ENCODE results near the gene SEPTIN12. TPM values are rescaled to one million over a fixed set of nuclear protein-coding genes. Genes with fewer than 3 reads are reported as not detected.
A peak's percentile ranks its signal among the peaks of the same experiment; 100 is the strongest.

The SEPTIN12 gene
- total RNA-seq, 2 experiments from 2014 or later = not detected

DNA sequence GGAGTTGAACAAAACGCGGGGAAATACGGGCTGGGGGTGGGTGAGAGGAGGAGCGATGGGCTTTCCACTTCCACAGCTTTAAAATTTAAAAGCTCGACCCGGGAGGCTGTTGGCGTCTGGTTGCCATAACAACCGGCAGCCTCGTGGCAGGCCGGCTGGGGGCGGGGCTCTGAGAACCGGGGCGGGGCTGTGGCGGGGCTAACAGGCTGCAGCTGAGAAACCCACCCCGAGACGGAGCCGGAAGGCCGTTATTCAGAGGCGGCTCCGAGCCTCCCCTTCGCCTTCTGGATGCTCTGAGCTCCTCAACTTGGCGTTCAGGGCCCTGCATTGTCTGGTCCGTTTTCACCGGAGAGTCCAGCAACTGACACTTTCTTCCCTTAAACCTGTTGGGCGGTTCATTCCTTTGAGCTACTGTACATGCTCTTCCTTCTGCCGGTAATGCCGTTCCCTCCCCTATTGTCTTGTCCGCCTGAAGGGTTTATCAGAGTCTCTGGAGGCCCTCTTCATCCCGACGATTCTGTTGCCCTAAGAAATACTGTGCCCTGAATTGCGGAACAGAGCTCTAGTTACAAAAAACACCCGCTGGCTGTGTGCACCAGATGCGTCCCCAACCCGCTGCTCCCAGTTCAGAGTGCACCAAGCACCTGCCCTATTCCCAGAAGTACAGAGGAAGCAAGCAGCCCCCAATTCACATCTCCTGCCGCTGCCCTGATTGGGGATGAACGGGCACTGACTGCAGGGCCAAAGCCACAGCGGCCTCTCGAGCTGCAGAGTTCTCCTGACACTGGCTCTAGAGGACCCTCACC lies 53.2 kb downstream of the SEPTIN12 start:
- no peaks in the 10 kb centered on the region for H3K9me3 Mint-ChIP-seq (ENCODE audit: low read depth)
- CTCF ChIA-PET = interaction anchor here (0.6 to 1.8 kb wide), 11 partner anchors 9 to 1908 kb away, joined by 3 to 7 read pairs (median 3); partner anchors contain the start of gene ROGDI

DNA sequence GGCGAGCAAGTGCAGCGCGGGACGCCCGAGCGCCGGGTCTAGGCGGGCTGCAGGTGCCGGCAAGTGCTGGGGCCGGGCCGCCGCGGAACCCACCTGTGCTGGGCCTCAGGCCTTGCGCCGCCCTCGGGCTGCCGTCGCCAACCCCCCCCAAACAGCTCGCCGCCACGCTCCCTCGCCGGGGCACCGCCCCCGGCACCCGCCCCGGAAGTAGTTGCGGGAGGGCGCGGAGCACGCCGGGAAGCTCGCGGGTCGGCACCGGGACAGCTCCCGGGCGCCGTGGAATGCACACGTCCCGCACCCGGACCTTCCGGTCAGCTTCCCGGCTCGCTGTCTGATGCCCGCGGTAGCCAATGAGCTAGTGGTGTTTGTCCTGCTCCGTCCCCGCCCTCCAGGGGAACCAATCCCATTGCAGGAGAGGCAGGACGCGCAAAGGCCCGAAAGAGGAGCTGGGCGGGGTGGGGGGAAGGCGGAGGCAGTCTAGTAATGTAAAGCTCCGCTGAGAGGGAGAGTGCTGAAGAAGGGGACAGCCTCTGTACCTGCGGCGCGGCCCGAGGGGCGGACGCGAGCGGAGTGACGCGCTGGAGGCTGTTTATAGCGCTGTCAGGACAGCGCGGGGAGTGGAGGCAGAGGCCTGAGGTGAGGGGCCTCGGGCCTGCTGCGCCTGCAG lies 53.9 kb downstream of the SEPTIN12 start, which contains the start of the genes ANKS3 and DNAAF8:
Gene ANKS3 (minus strand): TSS at position 209 of the 667 bp plus-strand sequence. CDS start 4,122 bp downstream, outside the sequence.
Gene DNAAF8 (plus strand): TSS at position 475 of the 667 bp plus-strand sequence. CDS start 1,978 bp downstream, outside the sequence.
- CTCF ChIA-PET = interaction anchor here (0.6 to 1.8 kb wide), 12 partner anchors 9 to 480 kb away, joined by 3 to 7 read pairs (median 4); partner anchors contain the start of genes NUDT16L1 and ROGDI
- peak within 1 kb of the TSS; percentile 58 for H3K27ac Mint-ChIP-seq
- DNase-seq = peak; percentile 88
- no peaks in the 10 kb centered on the region for H3K9me3 Mint-ChIP-seq (ENCODE audit: low read depth)
- H3K4me1 Mint-ChIP-seq = peaks cover 13% of the 10 kb centered on the region
- peaks cover 3% of the 10 kb centered on the region for H3K36me3 Mint-ChIP-seq (ENCODE audit: low read depth)
- intact Hi-C loops (cut with DNase I, micrococcal nuclease) = loop anchor here (1.0 to 2.0 kb wide), 21 partner anchors 33 to 854 kb away; partner anchors contain the start of genes MGRN1 (in 2 of the 2), NUDT16L1 (in 2 of the 2), ROGDI (in 2 of the 2) and ZNF500 (in 2 of the 2)
- no peaks in the 10 kb centered on the region for H3K27me3 Mint-ChIP-seq
- peak; percentile 82 for ATAC-seq
- peak within 1 kb of the TSS; percentile 86 for H3K4me3 Mint-ChIP-seq
- POLR2A ChIA-PET = interaction anchor here (0.6 to 1.8 kb wide), 10 partner anchors 34 to 318 kb away, joined by 3 to 10 read pairs (median 5); partner anchors contain the start of genes MGRN1, NUDT16L1 and ROGDI

More for the DNA sequence above, 53.2 kb downstream of the SEPTIN12 start:
- peak; percentile 96 for DNase-seq
- ATAC-seq = peak; percentile 77
- Mint-ChIP-seq H3K36me3 (ENCODE audit: low read depth) (peaks cover 3% of the 10 kb centered on the region), H3K27me3 (no peaks in the 10 kb centered on the region), H3K27ac (peak overlapping the region; percentile 58), H3K4me1 (peaks cover 13% of the 10 kb centered on the region), H3K4me3 (peak overlapping the region; percentile 86)
- POLR2A ChIA-PET = interaction anchor here (0.6 to 1.8 kb wide), 10 partner anchors 34 to 319 kb away, joined by 3 to 10 read pairs (median 5); partner anchors contain the start of genes MGRN1, NUDT16L1 and ROGDI
- intact Hi-C loops (cut with DNase I, micrococcal nuclease) = loop anchor here (1.0 to 2.0 kb wide), 21 partner anchors 32 to 855 kb away; partner anchors contain the start of genes MGRN1 (in 2 of the 2), NUDT16L1 (in 2 of the 2), ROGDI (in 2 of the 2) and ZNF500 (in 2 of the 2)

DNA sequence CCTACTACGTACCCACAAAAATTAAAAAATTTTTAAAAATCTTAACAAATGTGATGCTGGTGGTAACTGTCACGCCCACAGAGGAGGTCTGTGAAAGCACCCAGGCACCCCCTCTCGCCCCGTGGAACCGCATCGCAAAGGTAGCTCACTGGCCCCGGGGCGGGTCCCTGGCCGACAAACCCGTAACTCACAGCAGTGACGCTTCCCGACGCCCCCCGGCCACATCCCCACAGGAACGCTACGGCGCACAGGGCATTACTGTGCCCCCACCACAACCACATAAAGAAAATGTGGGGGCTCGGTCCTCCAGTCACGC lies 54.4 kb downstream of the SEPTIN12 start:
- H3K27me3 Mint-ChIP-seq = no peaks in the 10 kb centered on the region
- intact Hi-C loops (cut with DNase I, micrococcal nuclease) = loop anchor here (1.0 to 2.0 kb wide), 21 partner anchors 34 to 853 kb away; partner anchors contain the start of genes MGRN1 (in 2 of the 2), NUDT16L1 (in 2 of the 2), ROGDI (in 2 of the 2) and ZNF500 (in 2 of the 2)
- ATAC-seq (peak; percentile 5), DNase-seq (peak; percentile 51)
- peaks cover 13% of the 10 kb centered on the region for H3K4me1 Mint-ChIP-seq
- no peaks in the 10 kb centered on the region for H3K9me3 Mint-ChIP-seq (ENCODE audit: low read depth)
- ChIA-PET CTCF (interaction anchor here (0.6 to 1.8 kb wide), 8 partner anchors 35 to 480 kb away, joined by 3 to 7 read pairs (median 4); partner anchors contain the start of gene NUDT16L1), POLR2A (interaction anchor here (1.0 to 1.8 kb wide), 6 partner anchors 35 to 118 kb away, joined by 3 to 10 read pairs (median 4); partner anchors contain the start of genes NUDT16L1 and ROGDI)
- H3K4me3 Mint-ChIP-seq = peak overlapping the region; percentile 86
- peaks cover 8% of the 10 kb centered on the region for H3K36me3 Mint-ChIP-seq (ENCODE audit: low read depth)
- peak overlapping the region; percentile 58 for H3K27ac Mint-ChIP-seq

DNA sequence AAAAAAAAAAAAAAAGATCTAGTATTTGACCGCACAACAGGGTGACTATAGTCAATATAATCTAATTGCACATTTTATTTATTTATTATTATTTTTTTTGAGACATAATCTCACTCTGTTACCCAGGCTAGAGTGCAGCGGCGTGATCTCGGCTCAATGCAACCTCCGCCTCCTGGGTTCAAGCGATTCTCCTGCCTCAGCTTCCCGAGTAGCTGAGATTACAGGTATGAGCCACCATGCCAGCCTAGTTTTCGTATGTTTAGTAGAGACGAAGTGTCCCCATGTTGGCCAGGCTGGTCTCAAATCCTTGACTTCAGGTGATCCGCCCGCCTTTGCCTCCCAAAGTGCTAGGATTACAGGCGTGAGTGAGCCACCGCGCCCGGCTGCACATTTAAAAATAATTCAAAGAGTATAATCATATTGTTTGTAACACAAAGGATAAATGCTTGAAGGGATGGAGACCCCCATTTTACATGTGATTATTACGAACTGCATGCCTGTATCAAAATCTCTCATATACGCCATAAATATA lies 54.9 kb downstream of the SEPTIN12 start:
- peak overlapping the region; percentile 86 for H3K4me3 Mint-ChIP-seq
- H3K36me3 Mint-ChIP-seq (ENCODE audit: low read depth) = peaks cover 11% of the 10 kb centered on the region
- peaks cover 13% of the 10 kb centered on the region for H3K4me1 Mint-ChIP-seq
- peak overlapping the region; percentile 58 for H3K27ac Mint-ChIP-seq
- H3K9me3 Mint-ChIP-seq (ENCODE audit: low read depth) = no peaks in the 10 kb centered on the region
- no peak for DNase-seq
- POLR2A ChIA-PET = interaction anchor here (1.3 to 1.6 kb wide), 3 partner anchors 38 to 117 kb away, joined by 4 to 10 read pairs (median 5); partner anchors contain the start of gene NUDT16L1
- intact Hi-C loops (cut with DNase I, micrococcal nuclease) = no loop called here
- ATAC-seq = no peak
- H3K27me3 Mint-ChIP-seq = no peaks in the 10 kb centered on the region
- CTCF ChIA-PET = interaction anchor here (0.6 to 1.6 kb wide), 4 partner anchors 185 to 479 kb away, joined by 3 to 7 read pairs (median 3); no protein-coding TSS in a partner anchor

DNA sequence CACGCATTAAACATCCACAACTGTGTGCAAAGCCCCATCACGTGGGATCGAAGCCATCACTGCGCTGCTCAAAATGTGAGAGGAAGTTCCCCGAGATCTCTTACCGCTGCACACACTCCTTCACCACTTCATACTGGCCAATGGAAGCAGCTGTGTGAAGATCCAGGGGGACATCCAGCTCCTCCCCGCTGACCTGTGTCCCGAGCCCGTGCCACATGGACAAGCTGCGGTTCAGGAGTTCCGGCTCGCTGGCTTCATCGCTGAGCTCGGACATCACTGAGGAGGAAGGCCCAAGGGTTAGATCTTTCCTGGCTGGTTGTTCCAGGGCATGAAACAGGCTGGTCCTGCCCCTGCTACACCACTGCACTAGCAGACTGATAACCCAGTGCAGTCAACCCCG lies 58.3 kb downstream of the SEPTIN12 start:
- Mint-ChIP-seq H3K9me3 (ENCODE audit: low read depth) (no peaks in the 10 kb centered on the region), H3K36me3 (ENCODE audit: low read depth) (peaks cover 18% of the 10 kb centered on the region), H3K27me3 (no peaks in the 10 kb centered on the region), H3K27ac (no peak overlapping the region), H3K4me3 (no peak overlapping the region), H3K4me1 (peaks cover 7% of the 10 kb centered on the region)
- intact Hi-C loops (cut with DNase I, micrococcal nuclease) = no loop called here
- CTCF ChIA-PET = interaction anchor here (0.5 kb wide), 1 partner anchor 9 kb away, joined by 3 read pairs; no protein-coding TSS in a partner anchor
- no peak for DNase-seq
- POLR2A ChIA-PET = interaction anchor here (0.5 kb wide), 1 partner anchor 24 kb away, joined by 3 read pairs; no protein-coding TSS in a partner anchor
- ATAC-seq = no peak

DNA sequence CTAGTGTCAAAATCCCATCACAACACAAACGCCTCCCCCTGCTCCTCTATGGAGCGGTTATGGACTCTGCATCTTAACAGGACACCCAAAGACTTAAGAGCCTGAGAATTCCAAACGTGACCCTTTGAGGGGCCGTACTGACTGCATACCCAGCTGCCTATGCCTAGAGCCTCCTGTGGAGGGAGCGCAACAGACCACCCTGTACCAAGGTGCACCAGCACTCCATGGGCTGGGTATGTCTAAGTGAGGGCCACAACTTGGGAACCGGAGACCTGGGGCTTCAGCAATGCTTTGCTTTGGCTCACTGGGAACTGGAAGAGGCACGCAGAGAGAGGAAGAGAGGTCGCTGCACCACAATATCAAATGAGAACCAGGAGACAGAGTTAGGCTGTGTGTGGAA lies 59.5 kb downstream of the SEPTIN12 start:
- H3K27me3 Mint-ChIP-seq = no peaks in the 10 kb centered on the region
- POLR2A ChIA-PET = no interaction called here
- no peak overlapping the region for H3K27ac Mint-ChIP-seq
- H3K9me3 Mint-ChIP-seq (ENCODE audit: low read depth) = no peaks in the 10 kb centered on the region
- H3K4me1 Mint-ChIP-seq = peaks cover 7% of the 10 kb centered on the region
- peaks cover 18% of the 10 kb centered on the region for H3K36me3 Mint-ChIP-seq (ENCODE audit: low read depth)
- no peak for DNase-seq
- H3K4me3 Mint-ChIP-seq = no peak overlapping the region
- ATAC-seq = no peak
- CTCF ChIA-PET = interaction anchor here (0.6 kb wide), 1 partner anchor 11 kb away, joined by 4 read pairs; no protein-coding TSS in a partner anchor
- intact Hi-C loops (cut with DNase I, micrococcal nuclease) = no loop called here

Other genes with a start within 250 kb of the SEPTIN12 start
- gene CDIP1, start 249.6 kb downstream of the SEPTIN12 start, total RNA-seq = 10 to 100 TPM; 28.3 to 30.2 TPM
- gene C16orf96, start 232.0 kb downstream of the SEPTIN12 start, total RNA-seq = under 1 TPM; 0.09 to 0.18 TPM
- gene UBALD1, start 173.5 kb downstream of the SEPTIN12 start, total RNA-seq = 10 to 100 TPM in 1 of 2 experiments, 1 to 10 TPM in 1; 9.7 to 10.2 TPM
- 10 to 100 TPM; 65.0 to 75.4 TPM for gene MGRN1, start 163.5 kb downstream of the SEPTIN12 start, total RNA-seq
- 10 to 100 TPM; 16.4 to 22.5 TPM for gene NUDT16L1, start 94.8 kb downstream of the SEPTIN12 start, total RNA-seq
- gene ANKS3, start 54.1 kb downstream of the SEPTIN12 start, total RNA-seq = 10 to 100 TPM; 12.1 to 14.1 TPM
- gene DNAAF8, start 53.8 kb downstream of the SEPTIN12 start, total RNA-seq = under 1 TPM; 0.11 to 0.16 TPM
- 10 to 100 TPM; 10.3 to 11.6 TPM for gene ZNF500, start 21.2 kb downstream of the SEPTIN12 start, total RNA-seq
- not detected for gene SMIM22, start 7.0 kb upstream of the SEPTIN12 start, total RNA-seq
- gene ROGDI, start 14.3 kb upstream of the SEPTIN12 start, total RNA-seq = 1 to 10 TPM; 3.7 to 7.3 TPM
- 10 to 100 TPM; 76.9 to 78.4 TPM for gene GLYR1, start 58.9 kb upstream of the SEPTIN12 start, total RNA-seq
- gene UBN1, start 59.1 kb upstream of the SEPTIN12 start, total RNA-seq = 10 to 100 TPM; 19.3 to 23.0 TPM
- gene PPL, start 148.8 kb upstream of the SEPTIN12 start, total RNA-seq = not detected
- gene SEC14L5, start 170.0 kb upstream of the SEPTIN12 start, total RNA-seq = under 1 TPM; 0.09 to 0.28 TPM
- gene NAGPA, start 245.6 kb upstream of the SEPTIN12 start, total RNA-seq = 10 to 100 TPM in 1 of 2 experiments, 1 to 10 TPM in 1; 8.9 to 10.2 TPM